DND-41 (cell line): ENCODE measurements around the gene CTBP2.

ENCODE experiments used
- ATAC-seq: fragments of 200-7000 bp; cut with Tn5 transposase; 3 replicates; pipeline ENCODE4 v1.9.1; 2021; ENCODE audit warnings: low read depth; ENCODE audit not compliant: insufficient read depth
- DNase-seq: peaks from one replicate; pipeline ENCODE4 v3.0.0-alpha.2; 2020
- H2AFZ ChIP-seq: 2 replicates; pipeline ENCODE4 v1.6.0; 2012; ENCODE audit warnings: low read depth, low read length
- H3K27ac ChIP-seq: 2 replicates; pipeline ENCODE4 v1.5.1; 2012; ENCODE audit warnings: low read length, inconsistent platforms
- H3K27me3 ChIP-seq: fragments of 200-600 bp; sonication (generic); 2 replicates; pipeline ENCODE4 v1.6.0; 2012; ENCODE audit warnings: low read length, mild to moderate bottlenecking, inconsistent platforms; ENCODE audit not compliant: insufficient read depth, poor library complexity
- H3K36me3 ChIP-seq: 2 replicates; pipeline ENCODE4 v1.5.1; 2012; ENCODE audit warnings: low read length, inconsistent platforms; ENCODE audit not compliant: insufficient read depth
- H3K4me1 ChIP-seq: 2 replicates; pipeline ENCODE4 v1.5.1; 2012; ENCODE audit warnings: mild to moderate bottlenecking, low read length; ENCODE audit not compliant: insufficient read depth
- H3K4me2 ChIP-seq: 2 replicates; pipeline ENCODE4 v1.6.0; 2012; ENCODE audit warnings: mild to moderate bottlenecking, moderate library complexity, low read length, inconsistent platforms; ENCODE audit not compliant: insufficient read depth
- H3K4me3 ChIP-seq, 2 experiments: fragments of 200-600 bp in 1 of 2; shearing (Covaris generic) in 1 of 2; 2 replicates each; pipeline ENCODE4 v1.5.1; 2012 to 2016; ENCODE audit warnings: inconsistent platforms in 2 of 2, low read length in 2 of 2, mild to moderate bottlenecking in 2 of 2, low read depth in 1 of 2, moderate library complexity in 1 of 2
- H3K79me2 ChIP-seq: 2 replicates; pipeline ENCODE4 v1.6.0; 2012; ENCODE audit warnings: low read length, inconsistent platforms; ENCODE audit not compliant: insufficient read depth
- H3K9ac ChIP-seq: 2 replicates; pipeline ENCODE4 v1.6.0; 2012; ENCODE audit warnings: low read depth, mild to moderate bottlenecking, inconsistent platforms, low read length, moderate library complexity
- H3K9me3 ChIP-seq: 2 replicates; pipeline ENCODE4 v1.5.1; 2012; ENCODE audit warnings: low read length, moderate library complexity, mild to moderate bottlenecking, inconsistent platforms; ENCODE audit not compliant: insufficient read depth, severe bottlenecking
- H4K20me1 ChIP-seq: 2 replicates; pipeline ENCODE4 v1.6.0; 2012; ENCODE audit warnings: low read length; ENCODE audit not compliant: insufficient read depth
- CTCF ChIP-seq: IDR thresholded peaks from 2 replicates; pipeline ENCODE4 v1.5.1; 2012; ENCODE audit warnings: borderline replicate concordance, low read length, moderate library complexity, mild to moderate bottlenecking; ENCODE audit not compliant: poor library complexity, severe bottlenecking; ENCODE audit errors: extremely low read depth
- EZH2 ChIP-seq: IDR thresholded peaks from 3 replicates; pipeline ENCODE4 v1.6.1; 2012; ENCODE audit warnings: borderline replicate concordance, low read depth, mild to moderate bottlenecking, moderate library complexity, low read length, inconsistent platforms; ENCODE audit not compliant: severe bottlenecking

The CTBP2 gene

GRCh38 chr10:124966008-124966407, 194.4 kb downstream of the CTBP2 start:
- no peaks in the 10 kb centered on the region for H3K9me3 ChIP-seq
- no peak overlapping the region for H3K9ac ChIP-seq
- no peaks in the 10 kb centered on the region for H3K27me3 ChIP-seq
- peaks cover 90% of the 10 kb centered on the region for H3K79me2 ChIP-seq
- H4K20me1 ChIP-seq, result peaks cover 54% of the 10 kb centered on the region; the same call in 1 of the 2 replicates
- TF ChIP-seq CTCF, result no peak
- no peak for TF ChIP-seq EZH2
- H3K27ac ChIP-seq, result no peak overlapping the region
- no peak overlapping the region for H3K4me3 ChIP-seq
- no peak overlapping the region for H2AFZ ChIP-seq
- no peaks in the 10 kb centered on the region for H3K4me1 ChIP-seq
- ATAC-seq (no peak), DNase-seq (no peak)
- peaks cover 51% of the 10 kb centered on the region for H3K36me3 ChIP-seq
- H3K4me2 ChIP-seq, result no peak overlapping the region

GRCh38 chr10:124963866-124964720, 196.3 kb downstream of the CTBP2 start:
- Histone ChIP-seq H3K27ac (no peak overlapping the region), H3K4me2 (no peak overlapping the region), H3K36me3 (peaks cover 34% of the 10 kb centered on the region), H3K4me1 (no peaks in the 10 kb centered on the region), H3K79me2 (peaks cover 94% of the 10 kb centered on the region), H4K20me1 (peaks cover 59% of the 10 kb centered on the region), H2AFZ (no peak overlapping the region), H3K27me3 (no peaks in the 10 kb centered on the region), H3K9ac (no peak overlapping the region), H3K9me3 (no peaks in the 10 kb centered on the region), H3K4me3 (no peak overlapping the region)
- ATAC-seq (no peak), DNase-seq (no peak)
- TF ChIP-seq CTCF (no peak), EZH2 (no peak)

GRCh38 chr10:124962421-124962820, 197.9 kb downstream of the CTBP2 start:
- Histone ChIP-seq H3K9me3 (no peaks in the 10 kb centered on the region), H4K20me1 (peaks cover 64% of the 10 kb centered on the region), H3K79me2 (peaks cover 94% of the 10 kb centered on the region), H3K27ac (no peak overlapping the region), H3K36me3 (peaks cover 17% of the 10 kb centered on the region), H3K4me3 (no peak overlapping the region), H3K27me3 (no peaks in the 10 kb centered on the region), H3K4me1 (no peaks in the 10 kb centered on the region), H3K4me2 (no peak overlapping the region), H2AFZ (no peak overlapping the region), H3K9ac (no peak overlapping the region)
- ATAC-seq, result no peak
- no peak for DNase-seq
- TF ChIP-seq CTCF (no peak), EZH2 (no peak)
